K562 treated with DMSO at 1 percent for 12 hours (cell line): Measurements from ENCODE around the gene TTC6. TPM values are rescaled to one million over a fixed set of nuclear protein-coding genes. Genes with fewer than 3 reads are reported as not detected.

Experiments
- total RNA-seq: library from RNA; unstranded; fragments of 300-600 nt; gene quantifications from 2 replicates; pipeline ENCODE4 v1.2.3, GENCODE V29; 2022; ENCODE audit not compliant: insufficient read depth

The TTC6 gene, protein sequence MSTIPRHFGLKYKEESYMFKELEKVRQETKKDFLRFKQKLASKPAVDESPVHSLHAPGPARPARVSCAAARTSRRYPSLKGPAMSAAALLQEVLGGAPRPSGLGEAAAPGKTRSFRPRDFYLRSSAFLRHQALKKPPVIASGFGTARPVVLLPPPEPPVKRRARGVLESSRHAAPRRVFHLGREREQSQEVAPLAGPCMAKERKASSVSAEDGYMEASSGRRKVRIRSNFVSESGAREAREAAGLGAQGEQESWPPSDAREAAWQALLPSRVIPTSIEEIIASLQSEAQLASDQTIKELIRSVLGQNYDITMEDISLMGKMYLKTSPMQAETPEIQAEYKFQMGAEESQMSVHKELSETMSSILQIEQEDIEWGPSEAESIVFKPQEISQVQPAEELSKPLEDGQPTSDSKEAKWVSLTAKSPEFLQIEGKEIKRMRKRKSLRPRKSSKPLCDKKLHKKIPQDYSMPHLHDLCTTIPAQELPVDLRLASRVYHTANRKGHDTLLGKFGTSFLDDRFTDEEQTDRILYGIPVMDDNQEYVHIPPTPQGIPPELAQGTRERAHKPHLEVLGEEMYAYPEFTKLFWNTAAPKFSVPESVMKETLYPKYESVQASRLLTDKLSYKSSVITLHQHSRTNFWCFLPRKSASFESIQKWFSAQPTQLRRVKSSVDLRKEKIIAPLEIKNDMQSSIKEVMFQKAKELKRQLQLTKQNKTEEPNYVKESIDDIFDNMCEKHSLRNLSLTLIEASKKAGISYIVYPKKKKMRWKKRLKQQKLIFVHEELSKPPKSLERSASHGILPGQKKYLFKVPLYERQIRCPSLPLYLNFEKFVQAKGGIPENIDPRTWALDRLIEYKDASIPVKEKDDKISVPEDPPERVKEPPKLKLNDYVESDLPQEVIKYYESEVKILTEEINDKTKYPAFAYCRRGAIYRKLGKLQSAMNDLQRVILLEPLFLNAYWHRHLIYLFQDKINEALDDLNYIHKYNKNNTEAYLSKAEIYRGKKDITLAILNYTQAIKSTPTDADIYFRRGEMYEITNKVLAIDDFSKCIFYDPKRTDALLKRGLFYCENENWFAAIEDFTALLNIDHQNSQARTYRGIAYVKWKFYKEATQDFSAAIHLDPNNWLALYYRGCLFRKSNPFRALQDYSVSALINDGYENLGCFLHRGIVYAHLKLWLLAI (N-terminal part only)
- total RNA-seq = 0.10 TPM in 1 of 2 replicates, not detected in the other

GRCh38 chr14:37594971-37595808 lies at the start of gene TTC6, which contains the start of gene FOXA1:
Gene TTC6 (plus strand): TSS chr14:37595629. CDS start chr14:37622065, 26,436 bp downstream.
Gene FOXA1 (minus strand): TSS chr14:37595249. CDS start chr14:37594972, 277 bp downstream.

Other genes with a start within 250 kb of the TTC6 start
- gene FOXA1, start 380 bp upstream of the TTC6 start, total RNA-seq = 1.3 and 3.7 TPM in 2 replicates